Gastrocnemius medialis (tissue), 4 donors: ENCODE results near the gene SFMBT2.

Source experiments
- POLR2A ChIP-seq, 2 donors: fragments of 450-650 bp; IDR thresholded peaks; one replicate each; pipeline ENCODE4 v1.6.1; 2017; ENCODE audit warnings: antibody characterized with exemption in 2 of 2, mild to moderate bottlenecking in 2 of 2, moderate library complexity in 2 of 2
- TF ChIP-seq, protein P1 (sequence below), 5 experiments: fragments of 450-650 bp in 3 of 5; fragments of 200-600 bp in 2 of 5; sonication (generic) in 2 of 5; IDR thresholded peaks in 4 of 5; conservative IDR thresholded peaks in 1 of 5; 1 replicate in 4 of 5; 2 replicates in 1 of 5; pipeline ENCODE4 v1.5.1; 2016 to 2019; ENCODE audit warnings: antibody characterized with exemption in 5 of 5, mild to moderate bottlenecking in 3 of 5, moderate library complexity in 3 of 5

- TF ChIP-seq, protein P1, sequence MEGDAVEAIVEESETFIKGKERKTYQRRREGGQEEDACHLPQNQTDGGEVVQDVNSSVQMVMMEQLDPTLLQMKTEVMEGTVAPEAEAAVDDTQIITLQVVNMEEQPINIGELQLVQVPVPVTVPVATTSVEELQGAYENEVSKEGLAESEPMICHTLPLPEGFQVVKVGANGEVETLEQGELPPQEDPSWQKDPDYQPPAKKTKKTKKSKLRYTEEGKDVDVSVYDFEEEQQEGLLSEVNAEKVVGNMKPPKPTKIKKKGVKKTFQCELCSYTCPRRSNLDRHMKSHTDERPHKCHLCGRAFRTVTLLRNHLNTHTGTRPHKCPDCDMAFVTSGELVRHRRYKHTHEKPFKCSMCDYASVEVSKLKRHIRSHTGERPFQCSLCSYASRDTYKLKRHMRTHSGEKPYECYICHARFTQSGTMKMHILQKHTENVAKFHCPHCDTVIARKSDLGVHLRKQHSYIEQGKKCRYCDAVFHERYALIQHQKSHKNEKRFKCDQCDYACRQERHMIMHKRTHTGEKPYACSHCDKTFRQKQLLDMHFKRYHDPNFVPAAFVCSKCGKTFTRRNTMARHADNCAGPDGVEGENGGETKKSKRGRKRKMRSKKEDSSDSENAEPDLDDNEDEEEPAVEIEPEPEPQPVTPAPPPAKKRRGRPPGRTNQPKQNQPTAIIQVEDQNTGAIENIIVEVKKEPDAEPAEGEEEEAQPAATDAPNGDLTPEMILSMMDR (IDR thresholded peaks at IDR 0.05 in 4 of 5, conservative IDR thresholded peaks at IDR 0.05 in 1 of 5) = no peak
- no peak for TF ChIP-seq POLR2A (IDR thresholded peaks at IDR 0.05)
Measured at GRCh38 chr10:7230951-7231350, 179.9 kb downstream of the SFMBT2 start.
